ENCODE measurements around the gene TMEM161A.
"Not testable (repeated sequence)": the region's sequence is repeated elsewhere in the genome, so short reads cannot be mapped to it uniquely, and the experiment has no call there.

The TMEM161A gene

GRCh38 chr19:19155495-19156219 lies 17.4 kb upstream of the TMEM161A start:
- H3K4me3 ChIP-seq (ENCODE audit: control insufficient read depth, low read depth, low read length) = no peak overlapping the region
- DNase-seq (ENCODE audit: low read depth) = no peak
- no peak for TF ChIP-seq CTCF (IDR thresholded peaks at IDR 0.05; ENCODE audit: control insufficient read depth, insufficient read depth, low read depth, low read length, missing control alignments)

- DNase-seq (ENCODE audit: low read depth) = no peak
- H3K4me3 ChIP-seq (ENCODE audit: control insufficient read depth, low read depth, low read length) = no peak overlapping the region
- TF ChIP-seq CTCF (IDR thresholded peaks at IDR 0.05; ENCODE audit: control insufficient read depth, insufficient read depth, low read depth, low read length, missing control alignments) = no peak
These were observed 16.7 kb upstream of the TMEM161A start for GRCh38 chr19:19154768-19155494.

- H3K4me3 ChIP-seq (ENCODE audit: control insufficient read depth, low read depth, low read length) = no peak overlapping the region
- TF ChIP-seq CTCF (IDR thresholded peaks at IDR 0.05; ENCODE audit: control insufficient read depth, insufficient read depth, low read depth, low read length, missing control alignments) = no peak
- no peak for DNase-seq (ENCODE audit: low read depth)
These were observed 14.5 kb upstream of the TMEM161A start for GRCh38 chr19:19152668-19153384.

GRCh38 chr19:19151418-19151817 lies 13.1 kb upstream of the TMEM161A start:
- DNase-seq (ENCODE audit: low read depth) = no peak
- no peak overlapping the region for H3K4me3 ChIP-seq (ENCODE audit: control insufficient read depth, low read depth, low read length)
- no peak for TF ChIP-seq CTCF (IDR thresholded peaks at IDR 0.05; ENCODE audit: control insufficient read depth, insufficient read depth, low read depth, low read length, missing control alignments)

GRCh38 chr19:19149435-19149834 lies 11.2 kb upstream of the TMEM161A start:
- DNase-seq (ENCODE audit: low read depth) = no peak
- TF ChIP-seq CTCF (IDR thresholded peaks at IDR 0.05; ENCODE audit: control insufficient read depth, insufficient read depth, low read depth, low read length, missing control alignments) = no peak
- H3K4me3 ChIP-seq (ENCODE audit: control insufficient read depth, low read depth, low read length) = no peak overlapping the region

- DNase-seq (ENCODE audit: low read depth); H3K4me3 ChIP-seq (ENCODE audit: control insufficient read depth, low read depth, low read length): not testable (repeated sequence)
These were observed 10.2 kb upstream of the TMEM161A start for GRCh38 chr19:19148504-19148903.

- no peak for DNase-seq (ENCODE audit: low read depth)
- TF ChIP-seq CTCF (IDR thresholded peaks at IDR 0.05; ENCODE audit: control insufficient read depth, insufficient read depth, low read depth, low read length, missing control alignments) = no peak
- H3K4me3 ChIP-seq (ENCODE audit: control insufficient read depth, low read depth, low read length) = no peak overlapping the region
These were observed 9.1 kb upstream of the TMEM161A start for GRCh38 chr19:19147344-19147743.
